ENCODE data around the gene IL18R1.
"Not testable (repeated sequence)": the region's sequence is repeated elsewhere in the genome, so short reads cannot be mapped to it uniquely, and the experiment has no call there.

IL18R1 gene

GRCh38 chr2:102355526-102356380 is at the start of gene IL18R1:
Gene IL18R1 (plus strand): TSS chr2:102355796. CDS start chr2:102362661, 6,865 bp downstream.
- DNase-seq: peak; percentile 70

- no peak for DNase-seq
Measured at GRCh38 chr2:102306125-102306524, 49.5 kb upstream of the IL18R1 start.

- DNase-seq: no peak
Measured at GRCh38 chr2:102310964-102311640, 44.5 kb upstream of the IL18R1 start, which contains the start of gene IL1RL1. Gene IL1RL1 (plus strand): TSS chr2:102311563. CDS start chr2:102338265, 26,702 bp downstream.

GRCh38 chr2:102313025-102313424 is 42.6 kb upstream of the IL18R1 start:
- DNase-seq: peak; percentile 61

GRCh38 chr2:102313471-102313870 is 42.1 kb upstream of the IL18R1 start:
- DNase-seq: no peak

GRCh38 chr2:102313950-102314349 is 41.6 kb upstream of the IL18R1 start:
- DNase-seq: peak; percentile 48

- DNase-seq: no peak
Measured at GRCh38 chr2:102315921-102316320, 39.7 kb upstream of the IL18R1 start.

- DNase-seq: no peak
Measured at GRCh38 chr2:102317715-102318114, 37.9 kb upstream of the IL18R1 start.

GRCh38 chr2:102318437-102318836 is 37.2 kb upstream of the IL18R1 start:
- DNase-seq: no peak

GRCh38 chr2:102321941-102322719 is 33.5 kb upstream of the IL18R1 start:
- no peak for DNase-seq

GRCh38 chr2:102324914-102325313 is 30.7 kb upstream of the IL18R1 start:
- not testable (repeated sequence) for DNase-seq

GRCh38 chr2:102331311-102331980 is 24.1 kb upstream of the IL18R1 start:
- no peak for DNase-seq

GRCh38 chr2:102334486-102334885 is 21.1 kb upstream of the IL18R1 start:
- no peak for DNase-seq

GRCh38 chr2:102335871-102336366 is 19.7 kb upstream of the IL18R1 start:
- no peak for DNase-seq

- DNase-seq: no peak
Measured at GRCh38 chr2:102336502-102336945, 19.1 kb upstream of the IL18R1 start.

GRCh38 chr2:102337012-102337411 is 18.6 kb upstream of the IL18R1 start:
- peak; percentile 31 for DNase-seq

GRCh38 chr2:102337481-102338386 is 17.9 kb upstream of the IL18R1 start:
- DNase-seq: peak; percentile 29

GRCh38 chr2:102340778-102341177 is 14.8 kb upstream of the IL18R1 start:
- no peak for DNase-seq

- DNase-seq: no peak
Measured at GRCh38 chr2:102342888-102343287, 12.7 kb upstream of the IL18R1 start.

- DNase-seq: no peak
Measured at GRCh38 chr2:102344397-102344796, 11.2 kb upstream of the IL18R1 start.

GRCh38 chr2:102345329-102345920 is 10.2 kb upstream of the IL18R1 start:
- no peak for DNase-seq

Data from fibroblast of skin of right quadriceps (primary cell).